GM18511 (cell line): Measurements from ENCODE around the gene CCDC92.
A peak's percentile ranks its signal among the peaks of the same experiment; 100 is the strongest.

ENCODE experiments used
- ATAC-seq: cut with Tn5 transposase; IDR thresholded peaks from one replicate; pipeline ENCODE4 v1.9.1; 2021; ENCODE audit warnings: mild to moderate bottlenecking, moderate library complexity; ENCODE audit not compliant: unreplicated experiment

Gene CCDC92

GRCh38 chr12:123972457-123973401, at the start of gene CCDC92, which contains the start of gene ZNF664:
Gene CCDC92, minus strand, starts transcription at chr12:123972831. Its CDS starts 28,526 bp downstream, at chr12:123944305.
Gene ZNF664, plus strand, starts transcription at chr12:123973215. Its CDS starts 38,930 bp downstream, at chr12:124012145.
- peak; percentile 81 for ATAC-seq

- ATAC-seq, result no peak
Measured at GRCh38 chr12:124022161-124022560, 49.5 kb upstream of the CCDC92 start.

- no peak for ATAC-seq
Measured at GRCh38 chr12:124021007-124021406, 48.4 kb upstream of the CCDC92 start.

- ATAC-seq, result no peak
Measured at GRCh38 chr12:124020514-124020949, 47.9 kb upstream of the CCDC92 start.

- ATAC-seq, result no peak
Measured at GRCh38 chr12:124019115-124019514, 46.5 kb upstream of the CCDC92 start.

GRCh38 chr12:124018539-124018938, 45.9 kb upstream of the CCDC92 start:
- no peak for ATAC-seq

- ATAC-seq, result no peak
Measured at GRCh38 chr12:124017064-124017463, 44.4 kb upstream of the CCDC92 start.

GRCh38 chr12:124015494-124016461, 43.1 kb upstream of the CCDC92 start:
- no peak for ATAC-seq

- ATAC-seq, result no peak
Measured at GRCh38 chr12:124013073-124013472, 40.4 kb upstream of the CCDC92 start.

- ATAC-seq, result no peak
Measured at GRCh38 chr12:124011435-124012115, 38.9 kb upstream of the CCDC92 start.

GRCh38 chr12:124010687-124011086, 38.1 kb upstream of the CCDC92 start:
- ATAC-seq, result no peak

GRCh38 chr12:124009781-124010180, 37.1 kb upstream of the CCDC92 start:
- ATAC-seq, result no peak

- ATAC-seq, result no peak
Measured at GRCh38 chr12:124008595-124008994, 36.0 kb upstream of the CCDC92 start.

- no peak for ATAC-seq
Measured at GRCh38 chr12:124007826-124008570, 35.4 kb upstream of the CCDC92 start.

- ATAC-seq, result no peak
Measured at GRCh38 chr12:124006846-124007713, 34.4 kb upstream of the CCDC92 start.

- ATAC-seq, result peak; percentile 63
Measured at GRCh38 chr12:124006085-124006845, 33.6 kb upstream of the CCDC92 start.

- no peak for ATAC-seq
Measured at GRCh38 chr12:124004233-124004875, 31.7 kb upstream of the CCDC92 start.

GRCh38 chr12:124002654-124003053, 30.0 kb upstream of the CCDC92 start:
- ATAC-seq, result no peak
